Breast epithelium (tissue), 4 donors: Measurements from ENCODE around the gene RGP1. TPM values are rescaled to one million over a fixed set of nuclear protein-coding genes. Genes with fewer than 3 reads are reported as not detected.

Experiments
- DNase-seq, 2 donors: peaks; one replicate each; pipeline ENCODE4 v3.0.0-alpha.2; 2019; ENCODE audit warnings: low spot score in 2 of 2
- H3K27ac ChIP-seq, 2 donors: fragments of 200-600 bp; sonication (generic) in 1 of 2; one replicate each; pipeline ENCODE4 v1.5.1; 2016 to 2019; ENCODE audit warnings: mild to moderate bottlenecking in 1 of 2
- H3K27me3 ChIP-seq, 2 donors: fragments of 200-600 bp; sonication (generic) in 1 of 2; one replicate each; pipeline versions ENCODE4 v1.5.1 to v1.6.0; 2017 to 2019; ENCODE audit warnings: control low read depth in 1 of 2, mild to moderate bottlenecking in 1 of 2
- H3K36me3 ChIP-seq: fragments of 200-600 bp; one replicate; pipeline ENCODE4 v1.5.1; 2019
- H3K4me1 ChIP-seq, 2 donors: fragments of 200-600 bp; sonication (generic); one replicate each; pipeline ENCODE4 v1.5.1; 2016 to 2019; ENCODE audit warnings: control low read depth in 1 of 2
- H3K4me3 ChIP-seq, 3 donors: fragments of 200-600 bp; sonication (generic); 1 replicate in 2 of 3; 2 replicates in 1 of 3; pipeline ENCODE4 v1.5.1; 2016 to 2019; ENCODE audit warnings: mild to moderate bottlenecking in 3 of 3, moderate library complexity in 2 of 3
- H3K9me3 ChIP-seq, 2 donors: fragments of 200-600 bp; sonication (generic) in 1 of 2; one replicate each; pipeline ENCODE4 v1.5.1; 2016 to 2019; ENCODE audit warnings: control low read depth in 1 of 2
- POLR2A ChIP-seq: fragments of 450-650 bp; IDR thresholded peaks from one replicate; pipeline ENCODE4 v1.6.1; 2016; ENCODE audit warnings: antibody characterized with exemption, mild to moderate bottlenecking, moderate library complexity
- POLR2AphosphoS5 ChIP-seq, 3 donors: sonication (generic); formaldehyde crosslinking; IDR thresholded peaks; one replicate each; pipeline ENCODE4 v1.6.1; 2017; ENCODE audit warnings: antibody characterized with exemption in 3 of 3
- intact Hi-C: fragments of 100-400 bp; cut with DNase I; formaldehyde crosslinking; loops from one replicate; pipeline ENCODE4 v1.15.1; 2023; ENCODE audit warnings: low total_unique reads
- total RNA-seq, 3 donors: library from RNA; depleted of rRNA; stranded (reverse); fragments of >200 nt; gene quantifications; one replicate each; pipeline ENCODE4 v1.1.0, GENCODE V29; 2016
- TF ChIP-seq, protein P1 (sequence below), 3 donors: fragments of 450-650 bp; IDR thresholded peaks; one replicate each; pipeline ENCODE4 v1.5.1; 2016 to 2017; ENCODE audit warnings: antibody characterized with exemption in 3 of 3, mild to moderate bottlenecking in 3 of 3, moderate library complexity in 3 of 3

The RGP1 gene
- total RNA-seq, 3 donors from 2014 or later = 16.7 to 20.1 (median 17.4) TPM

DNA sequence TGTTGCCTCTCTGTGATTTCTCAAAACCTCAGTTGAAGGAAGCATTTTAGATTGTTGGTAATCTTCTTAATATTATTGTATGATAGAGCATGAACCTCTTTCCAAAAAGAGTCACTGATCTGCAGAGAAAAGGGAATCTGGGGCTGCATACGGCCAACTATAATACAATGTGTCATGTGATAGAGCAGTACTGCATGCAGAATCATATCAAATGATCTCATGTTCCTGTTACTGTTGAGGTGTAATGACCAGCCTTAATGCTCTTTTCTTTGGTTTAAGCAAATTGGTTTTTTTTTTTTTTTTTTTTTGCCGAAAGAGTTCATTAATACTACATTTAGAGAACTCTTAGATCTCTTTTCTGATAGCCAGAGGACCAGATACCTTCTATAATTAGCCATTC is 17.9 kb downstream of the RGP1 start:
- H3K4me3 ChIP-seq = no peak overlapping the region
- H3K27ac ChIP-seq = no peak overlapping the region
- H3K27me3 ChIP-seq = no peaks in the 10 kb centered on the region
- H3K36me3 ChIP-seq = no peaks in the 10 kb centered on the region
- no peak for DNase-seq
- no peak for TF ChIP-seq POLR2AphosphoS5 (IDR thresholded peaks at IDR 0.05)
- TF ChIP-seq, protein P1, sequence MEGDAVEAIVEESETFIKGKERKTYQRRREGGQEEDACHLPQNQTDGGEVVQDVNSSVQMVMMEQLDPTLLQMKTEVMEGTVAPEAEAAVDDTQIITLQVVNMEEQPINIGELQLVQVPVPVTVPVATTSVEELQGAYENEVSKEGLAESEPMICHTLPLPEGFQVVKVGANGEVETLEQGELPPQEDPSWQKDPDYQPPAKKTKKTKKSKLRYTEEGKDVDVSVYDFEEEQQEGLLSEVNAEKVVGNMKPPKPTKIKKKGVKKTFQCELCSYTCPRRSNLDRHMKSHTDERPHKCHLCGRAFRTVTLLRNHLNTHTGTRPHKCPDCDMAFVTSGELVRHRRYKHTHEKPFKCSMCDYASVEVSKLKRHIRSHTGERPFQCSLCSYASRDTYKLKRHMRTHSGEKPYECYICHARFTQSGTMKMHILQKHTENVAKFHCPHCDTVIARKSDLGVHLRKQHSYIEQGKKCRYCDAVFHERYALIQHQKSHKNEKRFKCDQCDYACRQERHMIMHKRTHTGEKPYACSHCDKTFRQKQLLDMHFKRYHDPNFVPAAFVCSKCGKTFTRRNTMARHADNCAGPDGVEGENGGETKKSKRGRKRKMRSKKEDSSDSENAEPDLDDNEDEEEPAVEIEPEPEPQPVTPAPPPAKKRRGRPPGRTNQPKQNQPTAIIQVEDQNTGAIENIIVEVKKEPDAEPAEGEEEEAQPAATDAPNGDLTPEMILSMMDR (IDR thresholded peaks at IDR 0.05) = no peak
- no peak for TF ChIP-seq POLR2A
- no peaks in the 10 kb centered on the region for H3K9me3 ChIP-seq
- intact Hi-C loops = no loop called here
- H3K4me1 ChIP-seq = peaks cover 0 to 15% of the 10 kb centered on the region in 2 donors

- H3K9me3 ChIP-seq = no peaks in the 10 kb centered on the region
- H3K27ac ChIP-seq = no peak overlapping the region
- intact Hi-C loops = no loop called here
- no peak overlapping the region for H3K4me3 ChIP-seq
- no peaks in the 10 kb centered on the region for H3K27me3 ChIP-seq
- no peak for DNase-seq
- TF ChIP-seq POLR2AphosphoS5 (IDR thresholded peaks at IDR 0.05) (no peak), POLR2A (no peak)
- TF ChIP-seq, protein P1 (IDR thresholded peaks at IDR 0.05) = no peak
- H3K36me3 ChIP-seq = no peaks in the 10 kb centered on the region
- peaks cover 0 to 15% of the 10 kb centered on the region in 2 donors for H3K4me1 ChIP-seq
These were observed 18.4 kb downstream of the RGP1 start for GRCh38 chr9:35767458-35767857.

DNA sequence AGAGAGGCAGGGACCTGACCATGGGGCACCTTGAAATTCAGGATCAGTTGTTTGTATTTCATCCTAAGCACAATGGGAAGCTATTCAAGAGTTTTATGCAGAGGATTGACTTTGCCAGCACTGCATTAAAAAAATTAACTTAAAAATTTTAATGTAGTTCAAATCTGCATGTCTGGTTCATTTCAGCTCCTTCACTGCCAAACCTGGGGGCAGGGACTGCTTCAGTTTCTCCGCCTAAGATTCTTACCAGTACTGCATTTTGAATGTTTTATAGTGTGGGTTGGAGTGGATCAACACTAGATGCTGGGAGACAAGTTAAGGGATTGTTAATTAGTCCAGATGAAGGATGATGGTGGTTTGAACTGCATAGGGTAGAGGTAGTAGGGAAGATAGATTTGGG is 20.7 kb downstream of the RGP1 start:
- peaks cover 0 to 15% of the 10 kb centered on the region in 2 donors for H3K4me1 ChIP-seq
- H3K9me3 ChIP-seq = no peaks in the 10 kb centered on the region
- H3K36me3 ChIP-seq = no peaks in the 10 kb centered on the region
- no peak for DNase-seq
- intact Hi-C loops = no loop called here
- no peaks in the 10 kb centered on the region for H3K27me3 ChIP-seq
- no peak for TF ChIP-seq POLR2AphosphoS5 (IDR thresholded peaks at IDR 0.05)
- TF ChIP-seq, protein P1 (IDR thresholded peaks at IDR 0.05) = no peak
- TF ChIP-seq POLR2A = no peak
- no peak overlapping the region for H3K27ac ChIP-seq
- no peak overlapping the region for H3K4me3 ChIP-seq

GRCh38 chr9:35771075-35771433 is 22.0 kb downstream of the RGP1 start:
- TF ChIP-seq POLR2AphosphoS5 (IDR thresholded peaks at IDR 0.05) (no peak), POLR2A (no peak)
- TF ChIP-seq, protein P1 (IDR thresholded peaks at IDR 0.05) = no peak
- DNase-seq = peak in 1 of 2 donors; percentile 53
- Histone ChIP-seq H3K4me1 (peaks cover 0 to 15% of the 10 kb centered on the region in 2 donors), H3K27me3 (no peaks in the 10 kb centered on the region), H3K9me3 (no peaks in the 10 kb centered on the region), H3K4me3 (peak overlapping the region in 1 of 3 donors; percentile 35), H3K27ac (peak overlapping the region; percentile 58 to 64), H3K36me3 (no peaks in the 10 kb centered on the region)
- intact Hi-C loops = no loop called here

DNA sequence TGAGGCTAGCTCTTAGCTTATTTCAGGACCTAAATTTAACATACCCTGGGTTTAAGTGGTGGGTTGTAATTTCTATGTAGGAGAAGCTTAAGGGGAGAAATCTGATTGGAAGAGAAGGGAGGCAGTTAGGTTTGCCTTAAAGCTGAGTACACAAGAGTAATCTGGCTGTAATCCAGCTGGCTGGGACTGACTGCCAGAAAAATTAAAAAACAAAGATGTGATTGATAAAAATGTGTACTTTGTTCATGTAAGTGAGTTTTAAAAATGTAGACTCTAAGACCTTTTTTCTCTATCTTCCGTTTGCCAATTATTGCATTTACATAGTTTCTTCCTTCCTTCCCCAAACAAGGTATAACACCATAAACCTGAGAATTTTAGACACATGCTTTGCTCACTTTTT is 22.4 kb downstream of the RGP1 start:
- peaks cover 0 to 15% of the 10 kb centered on the region in 2 donors for H3K4me1 ChIP-seq
- H3K27ac ChIP-seq = peak overlapping the region; percentile 58 to 64
- H3K27me3 ChIP-seq = no peaks in the 10 kb centered on the region
- intact Hi-C loops = no loop called here
- DNase-seq = no peak
- peak overlapping the region in 1 of 3 donors; percentile 35 for H3K4me3 ChIP-seq
- H3K9me3 ChIP-seq = no peaks in the 10 kb centered on the region
- no peak for TF ChIP-seq POLR2A
- TF ChIP-seq, protein P1 (IDR thresholded peaks at IDR 0.05) = no peak
- no peak for TF ChIP-seq POLR2AphosphoS5 (IDR thresholded peaks at IDR 0.05)
- no peaks in the 10 kb centered on the region for H3K36me3 ChIP-seq
